ENCODE data around the gene FOXP4.

DNA sequence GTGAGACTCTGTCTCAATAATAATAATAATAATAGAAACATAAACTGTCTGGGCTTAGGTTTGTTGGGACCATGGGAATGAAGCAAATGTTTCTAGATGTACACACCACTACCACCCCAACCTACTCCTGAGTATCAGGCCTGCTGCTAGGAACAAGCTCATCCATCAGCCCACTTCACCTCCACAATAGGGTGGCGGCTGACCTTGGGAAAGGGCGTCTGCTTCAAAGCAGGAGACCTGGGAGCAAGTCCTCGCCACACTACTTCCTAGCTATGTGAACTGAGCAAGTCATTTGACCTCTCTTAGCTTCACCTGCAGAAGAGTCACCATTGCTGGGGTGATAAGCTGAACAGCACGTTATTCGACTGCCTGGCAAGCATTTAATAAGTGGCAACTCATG is 3.1 kb upstream of the FOXP4 start:
- TF ChIP-seq, protein P1, sequence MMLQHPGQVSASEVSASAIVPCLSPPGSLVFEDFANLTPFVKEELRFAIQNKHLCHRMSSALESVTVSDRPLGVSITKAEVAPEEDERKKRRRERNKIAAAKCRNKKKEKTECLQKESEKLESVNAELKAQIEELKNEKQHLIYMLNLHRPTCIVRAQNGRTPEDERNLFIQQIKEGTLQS (IDR thresholded peaks at IDR 0.05): no peak
- TF ChIP-seq, protein P2, sequence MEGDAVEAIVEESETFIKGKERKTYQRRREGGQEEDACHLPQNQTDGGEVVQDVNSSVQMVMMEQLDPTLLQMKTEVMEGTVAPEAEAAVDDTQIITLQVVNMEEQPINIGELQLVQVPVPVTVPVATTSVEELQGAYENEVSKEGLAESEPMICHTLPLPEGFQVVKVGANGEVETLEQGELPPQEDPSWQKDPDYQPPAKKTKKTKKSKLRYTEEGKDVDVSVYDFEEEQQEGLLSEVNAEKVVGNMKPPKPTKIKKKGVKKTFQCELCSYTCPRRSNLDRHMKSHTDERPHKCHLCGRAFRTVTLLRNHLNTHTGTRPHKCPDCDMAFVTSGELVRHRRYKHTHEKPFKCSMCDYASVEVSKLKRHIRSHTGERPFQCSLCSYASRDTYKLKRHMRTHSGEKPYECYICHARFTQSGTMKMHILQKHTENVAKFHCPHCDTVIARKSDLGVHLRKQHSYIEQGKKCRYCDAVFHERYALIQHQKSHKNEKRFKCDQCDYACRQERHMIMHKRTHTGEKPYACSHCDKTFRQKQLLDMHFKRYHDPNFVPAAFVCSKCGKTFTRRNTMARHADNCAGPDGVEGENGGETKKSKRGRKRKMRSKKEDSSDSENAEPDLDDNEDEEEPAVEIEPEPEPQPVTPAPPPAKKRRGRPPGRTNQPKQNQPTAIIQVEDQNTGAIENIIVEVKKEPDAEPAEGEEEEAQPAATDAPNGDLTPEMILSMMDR (IDR thresholded peaks at IDR 0.05 in 2 of 3, conservative IDR thresholded peaks at IDR 0.05 in 1 of 3; ENCODE audit: borderline replicate concordance in 1 of 3, insufficient read depth in 1 of 3, low read depth in 2 of 3, low read length in 2 of 3): no peak
- TF ChIP-seq EZH2 (IDR thresholded peaks at IDR 0.05) (no peak), POLR2A (IDR thresholded peaks at IDR 0.05; ENCODE audit: borderline replicate concordance, extremely low read depth, insufficient read depth, insufficient read length) (no peak), TCF7L2 (IDR thresholded peaks at IDR 0.05; ENCODE audit: borderline replicate concordance, extremely low read depth, insufficient read depth, insufficient read length) (no peak), POLR2AphosphoS5 (IDR thresholded peaks at IDR 0.05; ENCODE audit: low read depth, low read length) (no peak), FOSL1 (IDR thresholded peaks at IDR 0.05; ENCODE audit: low read depth) (no peak), SIN3A (IDR thresholded peaks at IDR 0.05; ENCODE audit: low read depth) (no peak), MAX (IDR thresholded peaks at IDR 0.05) (no peak)
- TF ChIP-seq, protein P3, sequence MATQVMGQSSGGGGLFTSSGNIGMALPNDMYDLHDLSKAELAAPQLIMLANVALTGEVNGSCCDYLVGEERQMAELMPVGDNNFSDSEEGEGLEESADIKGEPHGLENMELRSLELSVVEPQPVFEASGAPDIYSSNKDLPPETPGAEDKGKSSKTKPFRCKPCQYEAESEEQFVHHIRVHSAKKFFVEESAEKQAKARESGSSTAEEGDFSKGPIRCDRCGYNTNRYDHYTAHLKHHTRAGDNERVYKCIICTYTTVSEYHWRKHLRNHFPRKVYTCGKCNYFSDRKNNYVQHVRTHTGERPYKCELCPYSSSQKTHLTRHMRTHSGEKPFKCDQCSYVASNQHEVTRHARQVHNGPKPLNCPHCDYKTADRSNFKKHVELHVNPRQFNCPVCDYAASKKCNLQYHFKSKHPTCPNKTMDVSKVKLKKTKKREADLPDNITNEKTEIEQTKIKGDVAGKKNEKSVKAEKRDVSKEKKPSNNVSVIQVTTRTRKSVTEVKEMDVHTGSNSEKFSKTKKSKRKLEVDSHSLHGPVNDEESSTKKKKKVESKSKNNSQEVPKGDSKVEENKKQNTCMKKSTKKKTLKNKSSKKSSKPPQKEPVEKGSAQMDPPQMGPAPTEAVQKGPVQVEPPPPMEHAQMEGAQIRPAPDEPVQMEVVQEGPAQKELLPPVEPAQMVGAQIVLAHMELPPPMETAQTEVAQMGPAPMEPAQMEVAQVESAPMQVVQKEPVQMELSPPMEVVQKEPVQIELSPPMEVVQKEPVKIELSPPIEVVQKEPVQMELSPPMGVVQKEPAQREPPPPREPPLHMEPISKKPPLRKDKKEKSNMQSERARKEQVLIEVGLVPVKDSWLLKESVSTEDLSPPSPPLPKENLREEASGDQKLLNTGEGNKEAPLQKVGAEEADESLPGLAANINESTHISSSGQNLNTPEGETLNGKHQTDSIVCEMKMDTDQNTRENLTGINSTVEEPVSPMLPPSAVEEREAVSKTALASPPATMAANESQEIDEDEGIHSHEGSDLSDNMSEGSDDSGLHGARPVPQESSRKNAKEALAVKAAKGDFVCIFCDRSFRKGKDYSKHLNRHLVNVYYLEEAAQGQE (IDR thresholded peaks at IDR 0.05; ENCODE audit: low read depth): no peak

Measured in HCT116 (cell line).